Left hindlimb (tissue), 1 donor: ENCODE data around the gene DENND1A.

ENCODE experiments used
- DNase-seq: peaks from one replicate; pipeline ENCODE4 v3.0.0-alpha.2; 2018

The DENND1A gene

DNA sequence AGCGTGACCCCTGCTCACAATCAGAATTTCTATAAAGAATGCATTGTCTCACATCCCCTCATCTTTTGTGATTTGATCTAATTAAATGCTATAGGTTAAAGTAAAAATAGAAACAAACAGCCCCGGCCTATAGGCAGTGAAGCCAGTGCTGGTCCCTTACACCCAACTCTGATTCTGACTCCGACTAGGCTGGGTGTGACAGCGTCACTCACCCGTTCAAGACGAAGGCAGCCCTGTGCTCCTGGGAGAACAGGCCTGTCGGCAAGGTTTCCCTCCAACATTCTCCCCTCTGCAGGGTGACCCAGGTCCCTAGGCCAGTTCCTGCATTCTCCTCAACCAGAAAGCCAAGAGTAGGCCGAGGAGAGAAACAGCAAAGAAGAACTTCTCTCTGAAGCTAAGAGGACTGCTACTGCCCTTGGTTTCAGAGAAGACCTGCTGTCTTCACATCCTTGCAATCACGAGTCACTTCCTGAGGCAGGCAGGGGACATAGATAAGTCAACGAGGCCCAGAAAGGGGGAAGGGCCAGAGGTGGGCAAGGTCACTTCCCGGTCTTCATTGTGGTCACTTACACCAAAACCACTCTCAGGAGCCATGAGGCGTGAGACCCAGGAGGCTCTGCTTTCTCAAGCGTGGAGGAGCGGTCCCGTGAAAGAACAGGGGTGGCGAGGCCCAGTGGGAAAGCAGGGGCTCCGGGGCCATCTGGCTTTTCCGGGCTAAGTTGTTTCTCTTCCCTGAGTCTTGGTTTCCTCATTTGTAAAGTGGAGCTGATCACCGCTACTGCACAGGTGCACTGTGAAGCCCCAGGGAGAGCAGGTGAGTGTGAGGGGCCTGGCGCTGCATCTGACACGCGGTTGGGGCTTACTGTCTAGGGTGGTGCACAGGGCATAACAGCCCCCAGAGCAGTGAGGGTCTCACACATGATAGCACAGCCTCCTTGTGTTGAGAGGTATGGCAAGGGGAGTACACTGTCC lies 373.2 kb downstream of the DENND1A start:
- no peak for DNase-seq

DNA sequence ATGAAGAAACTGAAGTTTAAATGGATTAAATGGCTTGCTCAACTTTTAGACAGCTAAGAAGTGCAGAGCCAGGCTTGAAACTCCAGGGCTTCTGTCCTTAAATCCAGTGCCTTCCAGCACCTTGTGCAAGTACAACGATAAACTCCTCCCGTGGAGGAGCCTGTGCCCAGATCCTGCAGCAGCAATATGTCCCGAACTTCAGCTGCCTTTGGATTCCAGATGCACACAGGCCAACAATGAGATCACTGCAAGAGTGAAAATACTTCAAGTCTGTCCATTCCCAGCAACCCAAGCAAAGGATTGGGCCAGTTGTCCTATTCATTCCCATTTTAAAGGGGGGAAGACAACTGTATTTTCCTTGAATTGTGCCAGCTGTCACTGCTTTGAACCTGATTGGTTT lies 374.3 kb downstream of the DENND1A start:
- DNase-seq, result no peak

DNA sequence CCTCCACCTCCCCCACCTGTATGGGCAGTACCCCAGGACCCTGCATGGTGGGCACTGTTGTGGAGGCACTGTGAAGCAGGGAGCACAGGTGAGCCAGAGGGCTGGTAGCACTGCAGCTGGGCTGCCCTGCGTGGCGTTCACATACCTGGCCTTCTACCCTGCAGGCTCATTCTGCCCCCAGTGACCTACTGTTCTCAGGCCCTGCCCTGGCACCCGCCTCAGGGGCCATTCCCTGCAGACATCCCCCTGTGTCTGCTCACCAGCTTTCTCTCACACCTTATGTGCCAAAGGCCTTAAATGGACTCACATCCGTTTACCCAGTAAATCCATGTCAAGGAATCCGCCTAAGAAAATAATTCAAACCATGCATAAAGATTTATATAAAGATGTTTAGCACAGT lies 377.4 kb downstream of the DENND1A start:
- no peak for DNase-seq

DNA sequence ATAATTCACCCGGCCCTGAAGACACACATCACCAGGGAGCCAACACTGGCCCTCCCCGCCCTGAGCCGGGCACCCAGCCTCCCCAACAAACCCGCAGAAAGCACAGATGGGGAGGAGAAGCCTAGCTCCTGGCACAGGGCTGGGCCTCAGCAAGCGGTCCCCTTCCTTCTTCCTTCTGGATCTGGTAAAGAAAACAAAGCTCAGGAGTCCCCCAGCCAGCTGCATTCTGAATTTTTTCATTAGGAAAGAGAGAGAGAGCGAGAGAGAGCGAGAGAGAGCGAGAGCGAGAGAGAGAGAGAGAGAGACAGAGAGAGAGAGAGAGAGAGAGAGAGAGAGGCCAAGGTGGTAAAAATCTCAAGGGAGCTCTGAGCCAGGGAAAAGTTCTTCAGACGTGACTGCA lies 378.2 kb downstream of the DENND1A start:
- DNase-seq, result no peak

DNA sequence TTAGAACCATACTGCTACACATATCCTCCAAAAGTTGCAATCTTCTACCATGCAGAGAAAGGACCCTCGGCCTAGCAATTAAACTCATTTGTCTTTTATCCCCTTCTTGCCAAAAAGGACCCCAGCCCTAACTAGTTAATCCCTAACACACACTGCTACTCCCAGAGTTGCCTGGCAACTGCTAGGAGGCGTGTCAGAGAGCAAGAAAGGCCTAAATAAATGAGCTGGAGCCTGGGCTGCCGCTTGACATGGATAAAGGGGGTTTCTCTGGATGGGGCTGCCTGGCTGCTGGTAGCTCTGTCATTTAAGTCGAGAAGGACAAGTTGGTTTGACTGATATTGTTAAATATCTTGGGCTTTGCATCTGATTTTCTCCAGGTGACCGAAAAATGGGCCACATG lies 379.1 kb downstream of the DENND1A start:
- DNase-seq, result no peak

DNA sequence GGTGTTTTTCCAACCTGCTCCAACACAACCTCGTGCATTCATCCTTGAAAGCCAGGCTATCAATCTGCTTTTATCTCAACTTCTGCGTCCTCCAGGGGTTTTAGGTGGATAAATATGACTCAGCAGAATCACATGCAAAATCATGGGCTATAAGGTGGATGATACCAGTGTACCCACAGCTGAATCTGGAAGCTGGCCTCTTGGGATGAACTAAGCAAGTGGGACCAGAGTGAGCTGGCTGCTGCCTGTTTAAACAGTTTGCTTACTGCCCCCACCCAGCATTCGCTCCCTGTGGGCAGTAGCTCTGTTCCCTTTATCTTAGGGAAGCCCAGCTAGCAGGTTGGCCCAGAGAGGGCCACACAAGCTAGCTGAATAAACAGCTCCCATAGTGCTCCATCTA lies 379.9 kb downstream of the DENND1A start:
- no peak for DNase-seq

DNA sequence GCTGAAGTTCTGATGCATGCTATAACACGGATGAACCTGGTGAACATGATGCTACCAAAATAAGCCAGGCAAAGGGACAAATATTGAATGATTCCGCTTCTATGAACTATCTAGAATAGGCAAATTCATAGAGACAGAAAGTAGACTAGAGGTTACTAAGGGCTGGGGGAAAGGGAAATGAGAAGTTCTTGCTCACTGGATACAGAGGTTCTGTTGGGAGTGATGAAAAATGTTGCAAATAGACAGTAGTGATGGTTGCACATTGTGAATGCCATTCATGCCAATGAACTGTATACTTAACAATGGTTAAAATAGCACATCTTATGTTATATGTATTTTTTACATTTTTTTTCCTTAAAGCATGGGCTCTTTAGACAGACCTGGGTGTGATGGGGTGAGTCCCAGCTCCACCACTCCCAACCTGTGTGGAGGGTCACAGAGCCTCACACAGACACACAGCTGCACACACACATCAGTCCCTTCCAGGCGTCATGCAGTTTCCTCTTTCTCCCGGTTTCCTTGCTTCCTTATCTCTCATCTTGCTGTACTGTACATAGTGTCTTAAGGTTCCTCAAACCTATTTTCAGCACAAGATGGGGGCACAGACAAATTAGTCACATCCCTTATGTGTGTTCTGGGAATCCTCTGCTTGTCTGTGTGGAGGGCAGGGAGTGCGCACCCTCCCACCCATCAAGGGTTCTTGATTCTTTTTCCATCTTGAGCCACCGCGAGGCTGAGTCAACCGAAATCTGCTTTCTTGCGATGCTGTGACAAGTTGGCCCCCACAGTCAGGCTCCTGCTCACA lies 381.0 kb downstream of the DENND1A start:
- no peak for DNase-seq

DNA sequence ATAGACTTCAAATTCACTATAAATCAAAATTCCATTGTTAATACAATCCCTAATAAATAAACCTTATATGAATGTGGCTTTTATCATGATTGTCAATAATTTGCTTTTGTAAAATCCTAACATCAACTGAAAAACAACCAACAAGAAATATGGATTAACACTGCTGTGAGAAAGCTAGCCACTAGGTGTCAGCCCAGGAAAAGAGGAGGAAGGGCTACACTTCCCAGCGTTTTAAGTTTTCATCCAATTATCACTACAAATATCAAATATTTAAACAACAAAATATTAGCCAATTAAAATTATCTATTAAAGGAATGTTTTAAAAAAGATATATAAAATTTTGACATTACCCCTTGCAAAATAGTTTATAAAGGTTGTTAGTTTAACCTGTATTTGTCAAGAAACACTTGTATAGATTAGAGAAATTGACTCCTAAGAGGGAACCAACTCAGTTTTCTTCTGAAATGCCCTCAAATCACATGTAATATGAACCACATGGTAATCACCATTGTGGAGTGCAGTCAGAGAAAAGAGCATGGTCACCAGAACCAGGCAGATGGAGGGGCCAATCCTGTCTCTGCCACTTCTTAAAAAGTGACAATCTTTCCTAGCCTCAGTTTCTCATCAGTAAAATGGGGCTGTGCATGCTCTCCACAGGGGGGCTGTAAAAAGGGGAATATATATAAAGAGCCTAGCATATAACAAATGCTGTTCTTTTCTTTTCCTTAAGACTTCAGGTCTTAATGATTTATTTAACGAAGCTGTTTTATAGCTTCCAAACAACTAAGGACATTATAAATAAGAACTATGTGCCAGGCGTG lies 385.7 kb downstream of the DENND1A start:
- no peak for DNase-seq

DNA sequence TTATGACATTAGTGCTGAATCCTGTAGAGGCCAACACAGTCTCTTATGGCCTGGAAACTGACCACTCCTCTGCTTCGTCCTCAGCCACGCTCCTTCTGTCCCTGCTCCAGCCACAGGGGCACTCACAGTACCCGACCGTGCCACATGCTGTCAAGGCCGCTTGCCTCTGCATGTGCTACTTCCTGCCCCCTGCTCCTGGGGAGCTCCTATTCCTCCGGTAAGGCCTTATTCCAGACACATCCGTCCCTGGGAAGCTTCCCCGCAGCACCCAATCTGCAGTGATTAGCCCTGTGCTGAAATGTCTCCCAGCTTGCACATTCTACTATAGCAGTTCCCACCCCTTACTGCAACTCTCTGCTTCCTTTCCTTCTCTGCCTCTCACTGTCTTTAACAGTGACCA lies 386.4 kb downstream of the DENND1A start:
- DNase-seq, result no peak

DNA sequence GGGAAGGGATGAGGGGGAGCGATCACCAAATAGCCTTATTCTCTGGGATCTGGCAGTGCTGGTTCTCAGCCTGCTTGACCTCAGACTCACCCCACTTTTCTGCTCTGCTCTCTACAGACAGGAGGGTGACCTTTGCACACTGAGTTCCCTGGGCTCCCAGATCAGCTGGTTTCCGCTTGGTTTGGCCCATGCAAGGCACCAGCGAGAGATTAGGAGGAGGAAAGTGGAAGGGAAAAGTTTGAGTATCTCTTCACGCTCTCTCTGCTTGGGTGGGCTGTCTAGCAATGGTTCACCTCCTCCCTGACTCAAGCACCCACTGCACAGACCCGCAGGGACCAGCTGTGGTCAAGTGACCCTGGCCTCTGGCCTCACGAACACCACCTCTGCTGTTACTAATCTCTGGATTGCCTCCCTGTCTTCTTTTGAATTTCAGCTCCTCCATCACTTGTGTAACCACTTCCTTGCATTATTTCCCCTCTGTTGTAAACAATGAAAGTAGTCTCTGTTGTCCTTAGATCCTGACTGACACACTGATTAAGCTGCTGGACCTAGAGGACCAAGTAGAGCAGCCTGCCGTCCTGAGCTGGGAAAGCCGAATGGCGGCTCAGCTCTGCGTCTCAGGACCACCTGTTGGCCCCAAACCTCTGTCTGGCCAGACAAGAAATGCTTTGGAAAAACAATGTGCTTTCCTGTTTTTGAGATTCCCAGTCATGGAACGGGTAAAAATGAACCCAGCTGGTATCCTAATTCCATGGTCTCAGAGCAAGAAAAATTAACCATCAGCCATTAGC lies 387.3 kb downstream of the DENND1A start:
- no peak for DNase-seq

DNA sequence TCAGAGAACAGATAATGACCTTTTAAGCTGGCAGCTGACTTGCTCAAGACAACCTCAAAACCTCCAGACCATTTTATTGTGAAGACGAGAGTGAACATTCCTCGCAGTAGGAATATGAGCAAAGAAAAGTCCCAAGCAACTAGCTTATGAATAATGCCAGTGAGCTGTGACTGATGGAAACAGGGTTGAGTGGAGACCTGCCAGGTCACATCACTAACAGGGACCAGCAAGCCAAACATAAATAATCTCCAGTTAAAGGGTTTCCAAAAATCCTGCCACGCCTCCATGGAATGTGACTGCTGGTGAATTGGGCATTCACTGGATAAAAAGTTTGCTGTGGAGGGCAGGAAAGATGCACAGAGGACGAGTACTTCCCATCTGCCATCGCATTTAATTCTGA lies 388.5 kb downstream of the DENND1A start:
- DNase-seq, result no peak

DNA sequence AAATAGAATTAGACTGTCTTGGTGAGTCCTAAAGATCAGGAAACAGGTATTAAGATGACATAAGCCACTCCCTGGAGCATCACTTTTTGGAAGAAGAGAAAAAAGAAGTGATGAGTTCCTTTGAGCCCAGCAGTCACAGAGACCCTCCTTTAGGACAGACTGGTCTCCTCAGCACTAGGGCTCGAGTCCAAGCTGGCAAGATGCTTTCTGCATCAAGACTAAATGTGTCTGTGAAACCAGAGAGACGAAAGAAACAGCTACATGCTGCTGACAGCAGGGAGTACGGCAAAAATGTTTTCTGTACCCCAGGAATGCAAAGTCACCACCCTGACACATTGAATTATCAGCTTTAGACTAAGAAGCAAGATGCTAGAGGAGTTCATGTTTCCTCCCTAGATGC lies 389.5 kb downstream of the DENND1A start:
- no peak for DNase-seq

DNA sequence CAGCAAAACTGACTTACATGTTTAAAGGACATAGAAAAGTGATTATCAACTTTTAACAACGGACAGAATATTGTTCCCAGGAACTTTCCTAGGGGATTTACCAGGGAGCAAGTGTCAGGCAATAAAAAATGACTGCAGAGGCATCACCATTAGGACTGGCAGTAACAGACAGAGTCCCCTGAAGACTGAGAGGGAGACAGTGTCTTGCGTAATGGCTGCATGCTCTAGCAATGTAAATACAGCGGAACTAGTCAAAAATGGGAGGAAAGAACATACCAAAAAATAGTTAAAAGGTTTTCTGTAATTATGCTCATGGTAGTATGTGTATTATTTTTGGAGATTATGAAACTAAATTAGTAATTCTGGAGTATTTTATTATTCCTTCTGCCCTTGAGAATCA lies 392.1 kb downstream of the DENND1A start:
- no peak for DNase-seq

DNA sequence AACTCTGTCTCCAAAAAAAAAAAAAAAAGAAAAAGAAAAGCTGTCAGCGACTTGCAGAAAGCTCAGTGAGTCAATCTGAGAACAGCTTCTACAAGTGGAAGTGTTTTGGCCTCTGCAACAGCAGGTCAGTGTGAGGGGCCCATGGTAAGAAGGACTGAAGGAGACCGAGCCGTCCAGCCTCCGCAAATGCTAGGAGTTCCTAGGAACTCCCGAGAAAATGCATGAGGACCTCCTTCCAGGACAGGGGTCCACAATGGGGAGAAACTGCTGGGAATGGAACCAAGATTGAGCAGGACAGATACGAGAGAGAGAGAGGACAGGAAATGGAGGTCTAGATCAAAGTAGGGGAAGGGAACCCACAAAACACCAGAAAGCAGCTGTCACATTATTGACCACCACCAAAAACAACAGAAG lies 393.5 kb downstream of the DENND1A start:
- no peak for DNase-seq

DNA sequence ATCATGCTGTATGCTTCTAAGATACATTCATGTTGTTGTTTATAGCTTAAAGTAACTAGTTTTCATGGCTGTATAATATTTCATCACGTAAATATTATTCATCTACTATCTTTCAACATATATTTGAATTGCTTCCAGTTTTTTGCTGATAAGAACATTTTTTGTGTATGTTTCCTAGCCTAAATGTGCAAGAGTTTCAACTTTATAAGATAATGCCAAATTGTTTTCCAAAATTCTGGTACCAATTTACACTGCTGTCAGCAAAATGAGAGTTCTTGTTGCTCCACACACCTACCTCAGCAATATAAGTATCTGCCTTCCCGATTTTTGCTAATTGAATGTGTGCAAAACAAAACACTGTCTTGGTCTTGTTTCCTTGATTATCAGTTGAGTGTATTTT lies 395.6 kb downstream of the DENND1A start:
- DNase-seq, result no peak

DNA sequence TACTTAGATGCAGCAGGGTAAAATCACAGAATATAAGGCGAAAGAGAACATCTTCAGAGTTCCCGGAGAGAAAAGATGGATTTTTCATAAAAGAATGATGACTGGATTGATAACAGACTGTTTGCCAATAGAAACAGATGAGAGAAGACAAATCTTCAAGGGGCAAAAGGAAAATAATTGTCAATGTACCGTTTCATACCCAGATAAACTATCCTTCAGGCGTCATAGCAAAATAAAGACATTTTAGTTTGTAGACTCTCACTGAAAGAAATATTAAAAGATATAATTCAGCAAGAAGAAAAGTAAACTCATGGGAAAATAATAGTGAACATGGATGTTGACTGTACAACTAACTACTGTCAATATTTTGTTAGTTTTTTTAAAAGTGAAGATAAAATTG lies 399.7 kb downstream of the DENND1A start:
- DNase-seq, result no peak

DNA sequence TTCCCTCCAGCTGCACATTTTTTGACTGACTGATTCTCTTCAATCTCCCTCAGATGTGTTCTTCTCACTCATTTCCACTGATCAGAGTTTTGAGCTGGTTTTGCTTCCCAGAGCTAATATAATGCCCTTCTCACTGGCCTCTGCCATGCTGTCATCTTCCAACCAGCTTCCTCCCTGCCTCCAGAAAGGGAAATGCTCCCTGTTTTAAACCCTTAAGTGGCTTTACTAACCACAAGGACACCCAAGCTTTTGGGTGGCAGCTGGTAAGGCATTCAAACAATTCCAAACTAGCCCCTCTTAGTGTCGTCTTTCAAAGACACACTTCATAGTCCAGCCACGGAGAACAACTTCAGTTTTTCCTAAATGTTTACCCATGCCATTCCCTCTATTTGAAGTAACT lies 401.4 kb downstream of the DENND1A start:
- no peak for DNase-seq

DNA sequence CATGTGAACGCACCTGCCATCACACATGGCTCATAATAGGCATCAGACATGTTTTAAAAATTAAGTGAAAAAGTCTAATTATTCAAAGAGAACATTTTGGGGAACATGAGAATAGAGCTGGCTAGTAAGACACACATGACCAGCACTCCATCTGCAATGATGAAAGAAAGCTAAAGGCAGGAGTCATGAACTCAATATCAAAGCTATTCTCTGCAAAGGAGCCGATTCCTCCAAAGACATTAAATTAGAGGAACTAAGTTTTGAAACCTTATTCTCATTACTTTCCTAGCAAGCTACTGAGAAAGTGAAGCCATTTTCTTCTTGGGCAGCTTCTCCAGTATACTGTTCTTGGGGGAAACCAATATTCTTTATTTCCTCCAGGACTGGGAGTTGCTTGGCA lies 401.9 kb downstream of the DENND1A start:
- DNase-seq, result no peak

DNA sequence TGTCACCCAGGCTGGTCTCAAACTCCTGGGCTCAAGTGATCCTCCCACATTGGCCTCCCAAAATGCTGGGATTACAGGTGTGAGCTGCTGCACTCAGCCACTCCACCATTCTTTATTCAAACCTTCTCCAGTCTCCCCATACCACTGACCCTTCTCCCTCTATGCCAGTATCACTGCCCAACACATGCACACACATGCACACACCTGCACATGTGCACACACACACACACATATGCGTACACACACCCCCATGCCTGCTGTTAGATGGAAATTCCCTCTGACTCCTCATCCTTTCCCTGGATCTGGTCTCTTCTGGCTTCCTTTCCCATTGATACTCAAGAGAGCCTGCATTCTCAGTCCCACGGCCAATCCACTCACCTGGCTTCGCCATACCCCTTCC lies 404.0 kb downstream of the DENND1A start:
- no peak for DNase-seq

DNA sequence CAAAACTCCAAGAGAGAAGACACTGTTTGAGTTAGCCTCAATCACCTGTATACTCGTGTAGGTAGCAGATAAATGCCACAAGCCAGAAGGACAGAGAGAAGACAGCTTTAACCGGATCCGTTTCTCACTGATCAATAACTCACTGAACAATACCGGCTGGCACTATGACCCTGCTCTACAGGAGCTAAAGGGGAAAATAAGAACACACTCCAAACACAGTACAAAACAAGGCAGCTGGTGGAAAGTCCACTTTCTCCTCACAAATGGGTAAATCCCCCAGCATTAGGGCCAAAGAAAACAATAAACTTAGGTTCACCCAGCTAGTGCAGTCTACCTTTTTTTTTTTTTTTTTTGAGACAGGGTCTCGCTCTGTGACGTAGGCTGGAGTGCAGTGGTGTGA lies 404.5 kb downstream of the DENND1A start:
- DNase-seq, result no peak

DNA sequence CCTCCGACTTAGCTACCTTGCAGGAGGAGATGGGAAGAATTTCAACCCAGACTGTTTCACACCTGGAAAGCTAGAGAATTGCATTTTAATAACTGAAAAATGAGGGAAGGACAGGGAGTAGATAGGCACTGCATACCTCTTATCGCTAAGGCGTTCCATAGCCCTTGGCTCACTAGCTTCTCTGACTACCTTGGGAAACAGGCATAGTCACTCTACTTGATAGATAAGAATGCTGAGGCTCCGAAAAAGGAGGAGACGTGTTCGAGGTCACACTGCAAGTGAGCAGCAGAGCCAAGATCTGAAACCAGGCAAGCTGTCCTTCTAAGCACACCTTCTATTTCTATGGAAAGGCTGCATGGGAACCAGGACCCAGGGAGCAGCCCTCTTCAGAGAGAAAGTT lies 405.1 kb downstream of the DENND1A start:
- no peak for DNase-seq

DNA sequence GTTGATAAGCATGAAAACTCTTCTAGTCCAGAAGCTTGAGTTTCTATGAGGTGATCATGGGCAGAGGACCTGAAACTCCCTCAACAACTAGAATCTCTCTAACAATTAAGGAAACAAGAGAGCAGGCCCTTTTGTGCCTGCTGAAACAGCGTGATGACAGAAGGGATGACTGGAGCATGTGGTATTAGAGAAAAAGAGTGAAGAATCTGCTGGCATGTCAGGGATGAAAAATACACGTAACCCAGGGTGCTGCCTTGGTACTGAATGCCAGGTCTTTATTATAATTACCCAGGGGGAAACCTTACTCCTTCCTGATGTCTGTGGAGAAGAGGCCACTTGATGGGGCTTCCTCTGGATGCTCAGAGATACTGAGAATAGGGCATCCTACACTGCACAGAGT lies 406.1 kb downstream of the DENND1A start:
- no peak for DNase-seq
